Activated CD4-positive, alpha-beta memory T cell treated with anti-CD3 and anti-CD28 coated beads for 36 hours (primary cell): ENCODE measurements around the gene ZBTB12. TPM values are rescaled to one million over a fixed set of nuclear protein-coding genes. Genes with fewer than 3 reads are reported as not detected.
"Not testable (repeated sequence)": the region's sequence is repeated elsewhere in the genome, so short reads cannot be mapped to it uniquely, and the experiment has no call there.

Experiments
- CTCF ChIA-PET: fragments of 350-600 bp; sonication (Branson Sonifier 250); formaldehyde crosslinking; loops from one replicate; lab custom pipeline; 2021; ENCODE audit warnings: antibody characterized with exemption, inconsistent platforms; lab: Charles Lee
- POLR2A ChIA-PET: fragments of 350-600 bp; sonication (Branson Sonifier 250); formaldehyde crosslinking; loops from one replicate; lab custom pipeline; 2021; ENCODE audit warnings: antibody characterized with exemption; lab: Charles Lee
- DNase-seq: peaks from one replicate; pipeline ENCODE4 v3.0.0-alpha.2; 2020
- H3K27ac Mint-ChIP-seq: one replicate; pipeline ENCODE4 v1.8.0; 2021; ENCODE audit warnings: mixed read lengths
- H3K27me3 Mint-ChIP-seq: one replicate; pipeline ENCODE4 v1.8.0; 2021; ENCODE audit warnings: mixed read lengths
- H3K36me3 Mint-ChIP-seq: one replicate; pipeline ENCODE4 v1.8.0; 2021; ENCODE audit warnings: mixed read lengths
- H3K4me1 Mint-ChIP-seq: one replicate; pipeline ENCODE4 v1.8.0; 2021; ENCODE audit warnings: low read depth, mixed read lengths
- H3K4me3 Mint-ChIP-seq: one replicate; pipeline ENCODE4 v1.8.0; 2021; ENCODE audit warnings: mild to moderate bottlenecking, mixed read lengths
- H3K9me3 Mint-ChIP-seq: one replicate; pipeline ENCODE4 v1.8.0; 2021; ENCODE audit warnings: mixed read lengths
- intact Hi-C: fragments of 100-400 bp; cut with micrococcal nuclease; formaldehyde crosslinking; loops from one replicate; pipeline ENCODE4 v1.15.1; 2023
- total RNA-seq, 2 experiments: library from RNA; stranded (reverse); gene quantifications; one replicate each; pipeline ENCODE4 v1.2.3, GENCODE V29; 2021

Gene ZBTB12
- total RNA-seq, 2 experiments from 2014 or later = 1.8 to 2.0 TPM

GRCh38 chr6:31865205-31866118 is 36.4 kb downstream of the ZBTB12 start:
- Mint-ChIP-seq H3K4me1 (peaks cover 20% of the 10 kb centered on the region), H3K36me3 (peaks cover 2% of the 10 kb centered on the region), H3K27ac (no peak overlapping the region), H3K4me3 (no peak overlapping the region), H3K9me3 (no peaks in the 10 kb centered on the region), H3K27me3 (peaks cover 2% of the 10 kb centered on the region)
- CTCF ChIA-PET = interaction anchor here (0.6 kb wide), 1 partner anchor 73 kb away, joined by 3 read pairs; no protein-coding TSS in a partner anchor
- intact Hi-C loops = no loop called here
- POLR2A ChIA-PET = no interaction called here
- DNase-seq = no peak

- intact Hi-C loops = no loop called here
- H3K36me3 Mint-ChIP-seq = peaks cover 3% of the 10 kb centered on the region
- CTCF ChIA-PET = interaction anchor here (0.7 kb wide), 1 partner anchor 272 kb away, joined by 3 read pairs; no protein-coding TSS in a partner anchor
- no peak for DNase-seq
- peaks cover 2% of the 10 kb centered on the region for H3K27me3 Mint-ChIP-seq
- H3K9me3 Mint-ChIP-seq = no peaks in the 10 kb centered on the region
- POLR2A ChIA-PET = no interaction called here
- H3K4me1 Mint-ChIP-seq = peaks cover 20% of the 10 kb centered on the region
- H3K27ac Mint-ChIP-seq = no peak overlapping the region
- no peak overlapping the region for H3K4me3 Mint-ChIP-seq
These were observed 37.1 kb downstream of the ZBTB12 start for GRCh38 chr6:31864818-31865204.

GRCh38 chr6:31864123-31864562 is 37.7 kb downstream of the ZBTB12 start:
- H3K4me3 Mint-ChIP-seq = peak overlapping the region; percentile 95
- H3K9me3 Mint-ChIP-seq, H3K27me3 Mint-ChIP-seq, intact Hi-C loops, DNase-seq, H3K36me3 Mint-ChIP-seq: not testable (repeated sequence)
- CTCF ChIA-PET = interaction anchor here (0.7 to 2.2 kb wide), 9 partner anchors 28 to 271 kb away, joined by 3 to 11 read pairs (median 4); partner anchors contain the start of genes DDAH2, HSPA1B and VARS1
- peaks cover 20% of the 10 kb centered on the region for H3K4me1 Mint-ChIP-seq
- POLR2A ChIA-PET = interaction anchor here (0.6 to 2.0 kb wide), 5 partner anchors 34 to 199 kb away, joined by 3 to 11 read pairs (median 5); partner anchors contain the start of genes CSNK2B, EHMT2 and GPANK1
- peak overlapping the region; percentile 89 for H3K27ac Mint-ChIP-seq

- Mint-ChIP-seq H3K36me3 (peaks cover 10% of the 10 kb centered on the region), H3K4me3 (peak within 1 kb of the TSS; percentile 95), H3K27ac (peak within 1 kb of the TSS; percentile 89), H3K9me3 (no peaks in the 10 kb centered on the region), H3K4me1 (peaks cover 20% of the 10 kb centered on the region), H3K27me3 (peaks cover 2% of the 10 kb centered on the region)
- DNase-seq = peak; percentile 100
- intact Hi-C loops = loop anchor here (1.0 kb wide), 5 partner anchors 28 to 197 kb away; partner anchors contain the start of genes ABHD16A, EHMT2 and SKIC2
- POLR2A ChIA-PET = interaction anchor here (0.8 to 2.0 kb wide), 8 partner anchors 25 to 287 kb away, joined by 3 to 11 read pairs (median 5); partner anchors contain the start of genes CSNK2B, EHMT2, GPANK1 and HSPA1B
- CTCF ChIA-PET = interaction anchor here (0.9 to 2.2 kb wide), 12 partner anchors 27 to 211 kb away, joined by 3 to 11 read pairs (median 4); partner anchors contain the start of genes DDAH2, HSPA1B and VARS1
These were observed 39.3 kb downstream of the ZBTB12 start, which contains the start of gene NEU1 for GRCh38 chr6:31862344-31863235. Gene NEU1 (minus strand): TSS chr6:31862821. CDS start chr6:31862776, 45 bp downstream.

- Mint-ChIP-seq H3K36me3 (peaks cover 12% of the 10 kb centered on the region), H3K27ac (peak overlapping the region; percentile 89), H3K4me1 (peaks cover 20% of the 10 kb centered on the region), H3K27me3 (peaks cover 2% of the 10 kb centered on the region), H3K9me3 (no peaks in the 10 kb centered on the region), H3K4me3 (peak overlapping the region; percentile 95)
- DNase-seq = no peak
- POLR2A ChIA-PET = interaction anchor here (1.7 to 2.0 kb wide), 2 partner anchors 24 to 36 kb away, joined by 6 to 9 read pairs; partner anchors contain the start of gene EHMT2
- intact Hi-C loops = no loop called here
- CTCF ChIA-PET = interaction anchor here (1.8 to 2.0 kb wide), 2 partner anchors 35 to 62 kb away, joined by 4 to 8 read pairs; partner anchors contain the start of gene HSPA1B
These were observed 40.0 kb downstream of the ZBTB12 start for GRCh38 chr6:31861919-31862343.

GRCh38 chr6:31861150-31861549 is 40.7 kb downstream of the ZBTB12 start:
- POLR2A ChIA-PET = no interaction called here
- no peak overlapping the region for H3K27ac Mint-ChIP-seq
- no peaks in the 10 kb centered on the region for H3K9me3 Mint-ChIP-seq
- peaks cover 12% of the 10 kb centered on the region for H3K36me3 Mint-ChIP-seq
- CTCF ChIA-PET = no interaction called here
- no peak for DNase-seq
- H3K27me3 Mint-ChIP-seq = peaks cover 2% of the 10 kb centered on the region
- peak overlapping the region; percentile 95 for H3K4me3 Mint-ChIP-seq
- peaks cover 20% of the 10 kb centered on the region for H3K4me1 Mint-ChIP-seq
- intact Hi-C loops = no loop called here

- ChIA-PET CTCF (no interaction called here), POLR2A (no interaction called here)
- Mint-ChIP-seq H3K4me1 (peaks cover 20% of the 10 kb centered on the region), H3K4me3 (no peak overlapping the region), H3K27ac (no peak overlapping the region), H3K9me3 (no peaks in the 10 kb centered on the region), H3K36me3 (peaks cover 12% of the 10 kb centered on the region), H3K27me3 (peaks cover 2% of the 10 kb centered on the region)
- intact Hi-C loops = no loop called here
- DNase-seq = no peak
These were observed 41.5 kb downstream of the ZBTB12 start for GRCh38 chr6:31860349-31860748.

GRCh38 chr6:31859923-31860322 is 42.0 kb downstream of the ZBTB12 start:
- Mint-ChIP-seq H3K36me3 (peaks cover 12% of the 10 kb centered on the region), H3K27ac (no peak overlapping the region), H3K4me3 (no peak overlapping the region), H3K9me3 (no peaks in the 10 kb centered on the region), H3K27me3 (peaks cover 2% of the 10 kb centered on the region), H3K4me1 (peaks cover 20% of the 10 kb centered on the region)
- no peak for DNase-seq
- ChIA-PET POLR2A (no interaction called here), CTCF (interaction anchor here (1.0 kb wide), 1 partner anchor 130 kb away, joined by 3 read pairs; no protein-coding TSS in a partner anchor)
- intact Hi-C loops = no loop called here

- Mint-ChIP-seq H3K27me3 (peaks cover 2% of the 10 kb centered on the region), H3K27ac (no peak overlapping the region), H3K9me3 (no peaks in the 10 kb centered on the region), H3K36me3 (peaks cover 12% of the 10 kb centered on the region), H3K4me1 (peaks cover 17% of the 10 kb centered on the region), H3K4me3 (no peak overlapping the region)
- no peak for DNase-seq
- intact Hi-C loops = no loop called here
- ChIA-PET CTCF (interaction anchor here (1.0 kb wide), 1 partner anchor 129 kb away, joined by 3 read pairs; no protein-coding TSS in a partner anchor), POLR2A (no interaction called here)
These were observed 43.2 kb downstream of the ZBTB12 start for GRCh38 chr6:31858707-31859106.

- CTCF ChIA-PET, POLR2A ChIA-PET, intact Hi-C loops, H3K9me3 Mint-ChIP-seq, H3K27me3 Mint-ChIP-seq, H3K4me3 Mint-ChIP-seq, H3K27ac Mint-ChIP-seq, DNase-seq: not testable (repeated sequence)
- peaks cover 12% of the 10 kb centered on the region for H3K36me3 Mint-ChIP-seq
- H3K4me1 Mint-ChIP-seq = peaks cover 14% of the 10 kb centered on the region
These were observed 44.1 kb downstream of the ZBTB12 start for GRCh38 chr6:31857774-31858173.
